Fibroblast of villous mesenchyme (primary cell): ENCODE results near the gene MRPL36. TPM values are rescaled to one million over a fixed set of nuclear protein-coding genes. Genes with fewer than 3 reads are reported as not detected.

Experiments
- DNase-seq: peaks from one replicate; pipeline ENCODE4 v3.0.0-alpha.2; 2010; ENCODE audit warnings: low read depth
- H3K4me3 ChIP-seq: 2 replicates; pipeline ENCODE4 v1.5.1; 2011; ENCODE audit warnings: low read depth, mild to moderate bottlenecking, low read length
- CTCF ChIP-seq: IDR thresholded peaks from 2 replicates; pipeline ENCODE4 v1.5.1; 2012; ENCODE audit warnings: low read depth, mild to moderate bottlenecking, low read length; ENCODE audit not compliant: insufficient read depth
- total RNA-seq: library from RNA; depleted of rRNA; stranded (reverse); fragments of >200 nt; gene quantifications from 2 replicates; pipeline ENCODE4 v1.2.3, GENCODE V29; 2012

Gene MRPL36
- total RNA-seq, 1 donor, result 49.7 TPM

GRCh38 chr5:1806199-1806598, 6.6 kb upstream of the MRPL36 start:
- no peak overlapping the region for H3K4me3 ChIP-seq
- DNase-seq, result no peak
- TF ChIP-seq CTCF, result no peak

DNA sequence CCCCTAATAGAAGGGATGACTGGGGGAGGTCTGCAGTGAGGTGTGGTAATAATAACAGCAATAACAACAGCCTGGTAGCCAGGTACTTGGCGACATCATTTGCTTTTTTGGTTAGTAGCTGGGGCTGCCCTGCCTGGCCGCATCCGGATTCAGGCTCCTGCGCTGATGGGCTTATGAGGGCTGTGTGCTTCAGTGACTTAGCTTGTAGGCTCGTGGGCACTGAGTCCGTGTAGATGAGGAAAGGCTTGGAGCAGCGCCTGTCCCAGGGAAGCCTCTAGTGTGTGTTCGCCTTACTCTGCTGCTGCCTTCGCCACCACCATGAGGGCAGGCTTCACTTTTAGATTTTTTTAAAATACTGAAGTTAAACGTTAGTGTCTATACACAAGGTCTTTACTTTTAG, 6.1 kb upstream of the MRPL36 start:
- no peak for TF ChIP-seq CTCF
- DNase-seq, result no peak
- H3K4me3 ChIP-seq, result no peak overlapping the region

- DNase-seq, result no peak
- no peak for TF ChIP-seq CTCF
- H3K4me3 ChIP-seq, result no peak overlapping the region
Measured at GRCh38 chr5:1805326-1805725, 5.7 kb upstream of the MRPL36 start.

DNA sequence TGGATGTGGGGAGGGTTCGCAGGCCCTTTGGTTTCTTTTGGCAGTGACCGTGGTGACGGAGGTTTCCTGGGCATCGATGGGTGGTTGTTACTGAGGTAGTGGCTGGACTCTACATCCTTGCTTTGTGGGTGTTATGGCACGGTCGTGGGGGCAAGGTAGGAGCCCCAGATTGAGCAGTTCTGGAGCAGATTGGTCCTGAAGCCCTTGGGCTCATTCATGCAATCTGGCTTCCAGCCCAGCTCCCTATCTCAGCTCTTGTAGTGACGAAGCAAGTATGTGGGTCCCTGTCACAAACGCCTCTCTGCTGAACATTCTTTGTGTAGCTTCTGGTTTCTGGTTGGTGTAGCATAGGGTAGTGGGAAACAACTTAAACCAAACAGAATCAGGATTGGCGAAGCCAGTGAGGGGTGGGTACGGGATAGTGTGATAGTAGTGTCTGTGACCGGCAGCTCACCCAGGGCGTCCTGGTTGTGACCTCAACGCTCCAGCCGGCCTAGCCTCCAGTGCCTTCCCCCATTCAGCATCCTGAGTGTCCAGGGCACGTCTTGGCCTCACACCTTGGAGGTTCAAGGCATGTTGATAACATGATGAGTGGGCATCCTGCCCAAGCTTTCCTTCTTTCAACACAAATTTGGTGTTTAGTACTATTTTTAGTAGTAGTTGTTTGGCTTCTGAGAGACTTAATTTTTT, 4.5 kb upstream of the MRPL36 start:
- no peak for TF ChIP-seq CTCF
- no peak for DNase-seq
- no peak overlapping the region for H3K4me3 ChIP-seq

DNA sequence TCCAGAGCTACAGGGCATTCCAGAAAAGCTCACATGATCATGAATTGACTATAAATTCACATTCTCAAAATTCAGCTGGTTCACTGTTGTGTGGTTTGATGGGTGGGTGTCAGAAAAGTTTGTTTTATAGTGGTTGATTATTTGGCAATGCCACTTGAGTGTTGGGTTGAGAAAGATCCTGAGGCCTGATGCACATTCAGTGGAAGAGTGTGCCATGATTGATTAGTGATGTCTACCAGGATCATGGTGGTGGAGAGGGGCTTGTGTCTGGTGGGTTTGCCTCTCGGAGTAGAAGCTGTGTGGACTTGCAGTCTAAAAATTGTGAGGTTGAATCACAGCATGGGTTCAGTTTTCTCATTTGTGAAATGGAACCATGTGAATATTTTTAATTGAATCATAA, 3.6 kb upstream of the MRPL36 start:
- no peak for TF ChIP-seq CTCF
- no peak for DNase-seq

GRCh38 chr5:1801967-1802295, 2.3 kb upstream of the MRPL36 start:
- TF ChIP-seq CTCF, result no peak
- H3K4me3 ChIP-seq, result peak overlapping the region; percentile 91
- no peak for DNase-seq

More for the DNA sequence above, 3.6 kb upstream of the MRPL36 start:
- H3K4me3 ChIP-seq, result no peak overlapping the region
